ENCODE measurements around the gene PKLR. TPM values are rescaled to one million over a fixed set of nuclear protein-coding genes. Genes with fewer than 3 reads are reported as not detected.

Gene PKLR
- total and polyA plus RNA-seq, 2 of the 8 experiments (the other 6 are each of a cell fraction or from before 2014, with no cell fraction given): 2.3 to 7.5 TPM

DNA sequence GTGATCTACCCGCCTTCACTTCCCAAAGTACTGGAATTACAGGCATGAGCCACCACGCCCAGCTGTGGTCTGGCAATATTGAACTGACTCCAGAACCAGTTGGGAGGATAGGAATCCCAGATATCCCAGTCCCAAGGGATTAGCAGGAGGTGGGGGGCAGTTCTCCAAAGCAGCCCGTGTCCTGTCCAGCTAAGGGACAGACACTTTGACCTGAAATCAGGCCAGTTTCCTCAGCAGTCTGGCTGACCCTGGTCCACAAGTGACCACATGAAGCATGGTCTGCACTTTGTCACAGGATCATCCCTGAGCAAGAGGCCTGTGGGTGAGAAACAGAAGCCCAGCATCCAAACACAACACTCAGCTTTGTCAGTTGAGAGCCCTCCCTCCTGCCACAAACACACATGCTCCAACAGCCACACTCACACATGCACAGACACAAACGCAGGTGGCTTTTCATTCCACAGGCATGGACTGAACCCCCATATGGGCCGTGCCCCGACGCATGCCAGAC lies 4.7 kb upstream of the PKLR start (continued):
- no peak for TF ChIP-seq CBX8 (IDR thresholded peaks at IDR 0.05; ENCODE audit: borderline replicate concordance, low read depth, low read length)
- TF ChIP-seq GABPA (IDR thresholded peaks at IDR 0.05; ENCODE audit: borderline replicate concordance, insufficient read depth, low read length): no peak

Measured in H1 (cell line).